IgD-negative memory B cell (primary cell): Measurements from ENCODE around the gene SERINC3. TPM values are rescaled to one million over a fixed set of nuclear protein-coding genes. Genes with fewer than 3 reads are reported as not detected.

Experiments
- H3K27ac Mint-ChIP-seq, 3 donors: one replicate each; pipeline ENCODE4 v1.8.0; 2020 to 2022; ENCODE audit warnings: mild to moderate bottlenecking in 3 of 3, mixed read lengths in 3 of 3, moderate library complexity in 1 of 3
- H3K27me3 Mint-ChIP-seq: one replicate; pipeline ENCODE4 v1.8.0; 2021; ENCODE audit warnings: mixed read lengths
- H3K36me3 Mint-ChIP-seq: one replicate; pipeline ENCODE4 v1.8.0; 2020; ENCODE audit warnings: mild to moderate bottlenecking, mixed read lengths
- H3K4me1 Mint-ChIP-seq, 3 donors: one replicate each; pipeline ENCODE4 v1.8.0; 2020 to 2022; ENCODE audit warnings: mixed read lengths in 3 of 3, mild to moderate bottlenecking in 1 of 3
- H3K4me3 Mint-ChIP-seq, 4 donors: one replicate each; pipeline ENCODE4 v1.8.0; 2020 to 2022; ENCODE audit warnings: mild to moderate bottlenecking in 4 of 4, mixed read lengths in 4 of 4, moderate library complexity in 3 of 4
- H3K9me3 Mint-ChIP-seq, 3 donors: one replicate each; pipeline ENCODE4 v1.8.0; 2020 to 2021; ENCODE audit warnings: mixed read lengths in 3 of 3, mild to moderate bottlenecking in 1 of 3
- polyA plus RNA-seq: library from polyadenylated mRNA; unstranded; fragments of 300-500 nt; fragmentation: Illumina TruSeq; gene quantifications from one replicate; pipeline ENCODE4 v1.2.3, GENCODE V29; 2021

The SERINC3 gene
- polyA plus RNA-seq, 1 donor from 2014 or later: 91.5 TPM

- Mint-ChIP-seq H3K9me3 (no peaks in the 10 kb centered on the region), H3K27me3 (no peaks in the 10 kb centered on the region), H3K4me3 (no peak overlapping the region), H3K27ac (no peak overlapping the region), H3K36me3 (peaks cover 5% of the 10 kb centered on the region), H3K4me1 (peaks cover 0 to 2% (median 0%) of the 10 kb centered on the region in 3 donors)
Observed at GRCh38 chr20:44543358-44543757, 21.5 kb upstream of the SERINC3 start.

GRCh38 chr20:44542890-44543289 lies 21.0 kb upstream of the SERINC3 start:
- Mint-ChIP-seq H3K4me1 (peaks cover 0 to 2% (median 0%) of the 10 kb centered on the region in 3 donors), H3K27ac (no peak overlapping the region), H3K9me3 (no peaks in the 10 kb centered on the region), H3K4me3 (no peak overlapping the region), H3K27me3 (no peaks in the 10 kb centered on the region), H3K36me3 (peaks cover 5% of the 10 kb centered on the region)

- Mint-ChIP-seq H3K27ac (no peak overlapping the region), H3K4me1 (peaks cover 0 to 2% (median 0%) of the 10 kb centered on the region in 3 donors), H3K4me3 (no peak overlapping the region), H3K27me3 (no peaks in the 10 kb centered on the region), H3K9me3 (no peaks in the 10 kb centered on the region), H3K36me3 (peaks cover 5% of the 10 kb centered on the region)
Observed at GRCh38 chr20:44541992-44542391, 20.1 kb upstream of the SERINC3 start.

GRCh38 chr20:44540834-44541233 lies 19.0 kb upstream of the SERINC3 start:
- no peak overlapping the region for H3K27ac Mint-ChIP-seq
- H3K27me3 Mint-ChIP-seq: no peaks in the 10 kb centered on the region
- no peak overlapping the region for H3K4me3 Mint-ChIP-seq
- H3K36me3 Mint-ChIP-seq: peaks cover 4% of the 10 kb centered on the region
- H3K9me3 Mint-ChIP-seq: no peaks in the 10 kb centered on the region
- peaks cover 0 to 2% (median 0%) of the 10 kb centered on the region in 3 donors for H3K4me1 Mint-ChIP-seq

- no peaks in the 10 kb centered on the region for H3K36me3 Mint-ChIP-seq
Observed at GRCh38 chr20:44537993-44538392, 16.1 kb upstream of the SERINC3 start.

GRCh38 chr20:44536175-44536574 lies 14.3 kb upstream of the SERINC3 start:
- H3K27ac Mint-ChIP-seq: no peak overlapping the region
- no peaks in the 10 kb centered on the region for H3K36me3 Mint-ChIP-seq

More at GRCh38 chr20:44537993-44538392, 16.1 kb upstream of the SERINC3 start:
- no peak overlapping the region for H3K27ac Mint-ChIP-seq
- no peak overlapping the region for H3K4me3 Mint-ChIP-seq
- no peaks in the 10 kb centered on the region for H3K9me3 Mint-ChIP-seq
- no peaks in the 10 kb centered on the region for H3K4me1 Mint-ChIP-seq
- H3K27me3 Mint-ChIP-seq: no peaks in the 10 kb centered on the region

GRCh38 chr20:44533928-44534327 lies 12.1 kb upstream of the SERINC3 start:
- Mint-ChIP-seq H3K36me3 (no peaks in the 10 kb centered on the region), H3K27me3 (no peaks in the 10 kb centered on the region), H3K4me1 (peaks cover 0 to 3% (median 2%) of the 10 kb centered on the region in 3 donors), H3K9me3 (no peaks in the 10 kb centered on the region), H3K27ac (no peak overlapping the region), H3K4me3 (no peak overlapping the region)

More at GRCh38 chr20:44536175-44536574, 14.3 kb upstream of the SERINC3 start:
- Mint-ChIP-seq H3K27me3 (no peaks in the 10 kb centered on the region), H3K9me3 (no peaks in the 10 kb centered on the region), H3K4me3 (no peak overlapping the region), H3K4me1 (peaks cover 0 to 2% (median 2%) of the 10 kb centered on the region in 3 donors)

- H3K9me3 Mint-ChIP-seq: no peaks in the 10 kb centered on the region
- H3K36me3 Mint-ChIP-seq: no peaks in the 10 kb centered on the region
- H3K27me3 Mint-ChIP-seq: no peaks in the 10 kb centered on the region
- no peak overlapping the region for H3K27ac Mint-ChIP-seq
- H3K4me3 Mint-ChIP-seq: no peak overlapping the region
- peaks cover 0 to 3% (median 2%) of the 10 kb centered on the region in 3 donors for H3K4me1 Mint-ChIP-seq
Observed at GRCh38 chr20:44532981-44533331, 11.1 kb upstream of the SERINC3 start.

GRCh38 chr20:44532259-44532980 lies 10.6 kb upstream of the SERINC3 start:
- Mint-ChIP-seq H3K4me3 (no peak overlapping the region), H3K4me1 (peaks cover 0 to 3% (median 2%) of the 10 kb centered on the region in 3 donors), H3K27ac (no peak overlapping the region), H3K27me3 (no peaks in the 10 kb centered on the region), H3K36me3 (no peaks in the 10 kb centered on the region), H3K9me3 (no peaks in the 10 kb centered on the region)

- Mint-ChIP-seq H3K9me3 (no peaks in the 10 kb centered on the region), H3K4me3 (peak overlapping the region in 2 of 4 donors; percentile 26 to 75), H3K36me3 (no peaks in the 10 kb centered on the region), H3K27me3 (no peaks in the 10 kb centered on the region), H3K4me1 (peaks cover 0 to 5% (median 2%) of the 10 kb centered on the region in 3 donors), H3K27ac (peak overlapping the region in 1 of 3 donors; percentile 56)
Observed at GRCh38 chr20:44528309-44528708, 6.4 kb upstream of the SERINC3 start.

- no peaks in the 10 kb centered on the region for H3K36me3 Mint-ChIP-seq
- peaks cover 0 to 5% (median 2%) of the 10 kb centered on the region in 3 donors for H3K4me1 Mint-ChIP-seq
- peak overlapping the region in 1 of 3 donors; percentile 56 for H3K27ac Mint-ChIP-seq
- H3K4me3 Mint-ChIP-seq: peak overlapping the region in 2 of 4 donors; percentile 34 to 75
- no peaks in the 10 kb centered on the region for H3K27me3 Mint-ChIP-seq
- no peaks in the 10 kb centered on the region for H3K9me3 Mint-ChIP-seq
Observed at GRCh38 chr20:44527716-44528199, 5.9 kb upstream of the SERINC3 start.

- Mint-ChIP-seq H3K27ac (peak overlapping the region in 2 of 3 donors; percentile 20 to 26), H3K4me3 (peak overlapping the region in 1 of 4 donors; percentile 41), H3K27me3 (no peaks in the 10 kb centered on the region), H3K4me1 (peaks cover 0 to 13% (median 5%) of the 10 kb centered on the region in 3 donors), H3K36me3 (no peaks in the 10 kb centered on the region), H3K9me3 (no peaks in the 10 kb centered on the region)
Observed at GRCh38 chr20:44526129-44526528, 4.3 kb upstream of the SERINC3 start.

- peak overlapping the region in 2 of 3 donors; percentile 16 to 82 for H3K27ac Mint-ChIP-seq
- no peaks in the 10 kb centered on the region for H3K9me3 Mint-ChIP-seq
- no peaks in the 10 kb centered on the region for H3K27me3 Mint-ChIP-seq
- no peaks in the 10 kb centered on the region for H3K36me3 Mint-ChIP-seq
- H3K4me3 Mint-ChIP-seq: peak overlapping the region in 2 of 4 donors; percentile 76 to 78
- H3K4me1 Mint-ChIP-seq: peaks cover 10 to 30% (median 22%) of the 10 kb centered on the region in 3 donors
Observed at GRCh38 chr20:44523746-44524145, 1.9 kb upstream of the SERINC3 start.

GRCh38 chr20:44522841-44523240 lies 971 bp upstream of the SERINC3 start:
- no peaks in the 10 kb centered on the region for H3K27me3 Mint-ChIP-seq
- peaks cover 12 to 32% (median 25%) of the 10 kb centered on the region in 3 donors for H3K4me1 Mint-ChIP-seq
- peak overlapping the region; percentile 69 to 94 (median 75) for H3K27ac Mint-ChIP-seq
- H3K36me3 Mint-ChIP-seq: no peaks in the 10 kb centered on the region
- peak overlapping the region; percentile 78 to 97 (median 91) for H3K4me3 Mint-ChIP-seq
- no peaks in the 10 kb centered on the region for H3K9me3 Mint-ChIP-seq

GRCh38 chr20:44520881-44521280 lies 989 bp downstream of the SERINC3 start:
- Mint-ChIP-seq H3K36me3 (no peaks in the 10 kb centered on the region), H3K27ac (peak overlapping the region; percentile 69 to 94 (median 75)), H3K4me1 (peaks cover 19 to 45% (median 35%) of the 10 kb centered on the region in 3 donors), H3K4me3 (peak overlapping the region; percentile 78 to 97 (median 91)), H3K27me3 (no peaks in the 10 kb centered on the region), H3K9me3 (no peaks in the 10 kb centered on the region)

GRCh38 chr20:44518248-44518647 lies 3.6 kb downstream of the SERINC3 start:
- Mint-ChIP-seq H3K36me3 (no peaks in the 10 kb centered on the region), H3K4me3 (peak overlapping the region in 2 of 4 donors; percentile 19 to 78), H3K4me1 (peaks cover 23 to 48% (median 38%) of the 10 kb centered on the region in 3 donors), H3K9me3 (no peaks in the 10 kb centered on the region), H3K27ac (no peak overlapping the region), H3K27me3 (no peaks in the 10 kb centered on the region)
